ENCODE measurements around the gene MYLK.

The MYLK gene

GRCh38 chr3:123773681-123774431 is 110.3 kb downstream of the MYLK start:
- Histone ChIP-seq H3K27ac (ENCODE audit: low read depth, low read length) (no peak overlapping the region), H3K9me3 (ENCODE audit: control insufficient read depth, insufficient read depth, low read depth, low read length) (no peaks in the 10 kb centered on the region), H3K27me3 (ENCODE audit: control insufficient read depth, insufficient read depth, low read length) (no peaks in the 10 kb centered on the region), H3K9ac (ENCODE audit: low read length) (no peak overlapping the region), H3K36me3 (ENCODE audit: control insufficient read depth, insufficient read depth, low read length) (no peaks in the 10 kb centered on the region), H3K4me1 (ENCODE audit: control insufficient read depth, insufficient read depth, low read length) (peaks cover 7% of the 10 kb centered on the region; the same call in 1 of the 2 replicates), H3K4me3 (ENCODE audit: low read depth, low read length) (no peak overlapping the region)

- Histone ChIP-seq H3K36me3 (ENCODE audit: control insufficient read depth, insufficient read depth, low read length) (no peaks in the 10 kb centered on the region), H3K4me1 (ENCODE audit: control insufficient read depth, insufficient read depth, low read length) (peaks cover 17% of the 10 kb centered on the region), H3K27me3 (ENCODE audit: control insufficient read depth, insufficient read depth, low read length) (no peaks in the 10 kb centered on the region), H3K9me3 (ENCODE audit: control insufficient read depth, insufficient read depth, low read depth, low read length) (no peaks in the 10 kb centered on the region), H3K9ac (ENCODE audit: low read length) (no peak overlapping the region), H3K27ac (ENCODE audit: low read depth, low read length) (no peak overlapping the region), H3K4me3 (ENCODE audit: low read depth, low read length) (no peak overlapping the region)
Observed at GRCh38 chr3:123769356-123769743, 114.8 kb downstream of the MYLK start.

DNA sequence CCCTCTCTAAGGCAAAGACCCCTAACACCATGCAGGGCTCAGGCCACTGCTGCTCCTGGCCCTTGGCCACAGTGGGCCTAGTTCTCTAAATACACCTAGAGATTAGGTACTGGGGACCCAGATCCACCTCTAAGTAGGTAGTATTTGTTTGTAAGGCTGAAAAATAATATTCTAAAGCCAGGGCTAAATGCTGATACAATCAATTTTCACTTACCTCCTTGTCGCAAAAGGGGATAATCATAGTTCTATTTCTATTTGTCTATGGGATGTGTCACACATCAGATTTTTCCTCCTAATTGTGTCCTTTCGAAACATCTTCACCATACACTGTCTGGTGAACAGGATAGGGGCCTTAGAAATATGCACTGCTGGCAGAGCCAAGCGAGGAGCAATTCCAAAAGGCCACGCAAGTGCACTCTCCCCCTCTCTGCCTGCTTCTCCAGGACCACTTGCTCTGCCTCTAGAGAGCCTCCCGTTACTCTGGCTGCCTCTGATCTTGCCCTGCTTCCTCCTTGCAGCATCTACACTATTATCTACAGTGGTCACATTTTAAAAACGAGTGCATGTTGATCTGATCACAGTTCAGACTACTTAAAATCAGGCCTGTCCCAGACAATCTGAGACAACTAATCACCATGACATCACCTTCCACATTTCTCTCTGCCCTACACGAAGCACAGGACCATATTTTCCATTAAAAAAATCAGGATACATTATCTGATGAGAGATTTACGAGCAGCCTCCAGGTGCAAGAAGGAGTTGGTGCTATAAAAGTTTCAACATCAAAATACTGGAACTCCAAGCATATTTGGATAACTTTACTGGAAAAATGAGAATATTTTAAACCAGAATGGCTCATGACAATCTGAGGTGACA is 115.4 kb downstream of the MYLK start:
- Histone ChIP-seq H3K9me3 (ENCODE audit: control insufficient read depth, insufficient read depth, low read depth, low read length) (no peaks in the 10 kb centered on the region), H3K4me3 (ENCODE audit: low read depth, low read length) (no peak overlapping the region), H3K27ac (ENCODE audit: low read depth, low read length) (no peak overlapping the region), H3K36me3 (ENCODE audit: control insufficient read depth, insufficient read depth, low read length) (no peaks in the 10 kb centered on the region), H3K27me3 (ENCODE audit: control insufficient read depth, insufficient read depth, low read length) (no peaks in the 10 kb centered on the region), H3K9ac (ENCODE audit: low read length) (no peak overlapping the region), H3K4me1 (ENCODE audit: control insufficient read depth, insufficient read depth, low read length) (peaks cover 14% of the 10 kb centered on the region)

GRCh38 chr3:123767564-123768292 is 116.4 kb downstream of the MYLK start:
- no peak overlapping the region for H3K9ac ChIP-seq (ENCODE audit: low read length)
- peaks cover 10% of the 10 kb centered on the region for H3K4me1 ChIP-seq (ENCODE audit: control insufficient read depth, insufficient read depth, low read length)
- H3K4me3 ChIP-seq (ENCODE audit: low read depth, low read length), result no peak overlapping the region
- H3K36me3 ChIP-seq (ENCODE audit: control insufficient read depth, insufficient read depth, low read length), result no peaks in the 10 kb centered on the region
- no peaks in the 10 kb centered on the region for H3K9me3 ChIP-seq (ENCODE audit: control insufficient read depth, insufficient read depth, low read depth, low read length)
- H3K27me3 ChIP-seq (ENCODE audit: control insufficient read depth, insufficient read depth, low read length), result no peaks in the 10 kb centered on the region
- no peak overlapping the region for H3K27ac ChIP-seq (ENCODE audit: low read depth, low read length)

- H3K9ac ChIP-seq (ENCODE audit: low read length), result no peak overlapping the region
- H3K4me1 ChIP-seq (ENCODE audit: control insufficient read depth, insufficient read depth, low read length), result peaks cover 10% of the 10 kb centered on the region
- H3K4me3 ChIP-seq (ENCODE audit: low read depth, low read length), result no peak overlapping the region
- no peaks in the 10 kb centered on the region for H3K9me3 ChIP-seq (ENCODE audit: control insufficient read depth, insufficient read depth, low read depth, low read length)
- H3K27me3 ChIP-seq (ENCODE audit: control insufficient read depth, insufficient read depth, low read length), result no peaks in the 10 kb centered on the region
- H3K36me3 ChIP-seq (ENCODE audit: control insufficient read depth, insufficient read depth, low read length), result no peaks in the 10 kb centered on the region
- H3K27ac ChIP-seq (ENCODE audit: low read depth, low read length), result no peak overlapping the region
Observed at GRCh38 chr3:123767009-123767372, 117.1 kb downstream of the MYLK start.

DNA sequence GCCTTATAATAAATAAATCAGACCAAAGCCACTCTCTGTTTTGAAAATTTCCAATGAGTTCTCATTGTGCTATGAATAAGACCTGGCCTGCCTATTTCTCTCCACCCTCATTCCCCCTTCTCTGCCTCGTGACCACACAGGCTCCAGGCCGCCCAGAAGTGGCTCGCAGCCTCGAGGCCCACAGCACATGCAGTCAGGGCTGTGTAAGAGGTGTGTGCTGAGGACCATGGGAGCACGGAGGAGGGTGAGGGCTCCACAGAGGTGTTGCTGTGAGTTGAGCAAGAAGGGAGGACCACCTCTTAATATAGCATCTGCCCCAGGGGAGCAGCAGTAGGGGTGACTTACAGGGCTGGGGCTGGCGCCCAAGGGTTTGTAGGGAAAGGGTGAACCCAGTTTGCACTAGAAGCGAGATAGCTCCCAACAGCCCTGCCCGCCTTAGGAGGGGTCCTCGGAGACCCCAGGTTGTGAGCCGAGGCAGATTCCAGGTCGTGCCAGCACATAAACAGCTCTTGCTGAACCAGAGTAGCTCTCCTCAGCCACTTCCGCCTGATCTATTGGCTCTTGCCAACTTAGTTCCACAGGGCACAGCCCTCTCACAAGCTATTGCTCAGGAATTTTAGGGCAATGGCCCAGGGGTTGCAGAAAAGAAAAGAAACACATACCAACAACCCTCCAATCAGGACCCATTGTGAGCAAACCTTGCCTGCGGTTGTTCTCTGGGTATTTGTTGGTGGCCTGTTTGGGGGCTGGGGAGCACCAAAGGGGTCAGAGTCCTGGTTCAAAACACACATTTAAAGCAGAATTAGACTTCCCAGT is 117.7 kb downstream of the MYLK start:
- Histone ChIP-seq H3K27me3 (ENCODE audit: control insufficient read depth, insufficient read depth, low read length) (no peaks in the 10 kb centered on the region), H3K36me3 (ENCODE audit: control insufficient read depth, insufficient read depth, low read length) (no peaks in the 10 kb centered on the region), H3K9ac (ENCODE audit: low read length) (no peak overlapping the region), H3K27ac (ENCODE audit: low read depth, low read length) (no peak overlapping the region), H3K4me3 (ENCODE audit: low read depth, low read length) (no peak overlapping the region), H3K9me3 (ENCODE audit: control insufficient read depth, insufficient read depth, low read depth, low read length) (no peaks in the 10 kb centered on the region), H3K4me1 (ENCODE audit: control insufficient read depth, insufficient read depth, low read length) (peaks cover 10% of the 10 kb centered on the region)

- no peaks in the 10 kb centered on the region for H3K36me3 ChIP-seq (ENCODE audit: control insufficient read depth, insufficient read depth, low read length)
- H3K4me3 ChIP-seq (ENCODE audit: low read depth, low read length), result no peak overlapping the region
- no peaks in the 10 kb centered on the region for H3K27me3 ChIP-seq (ENCODE audit: control insufficient read depth, insufficient read depth, low read length)
- H3K9me3 ChIP-seq (ENCODE audit: control insufficient read depth, insufficient read depth, low read depth, low read length), result no peaks in the 10 kb centered on the region
- H3K9ac ChIP-seq (ENCODE audit: low read length), result no peak overlapping the region
- no peak overlapping the region for H3K27ac ChIP-seq (ENCODE audit: low read depth, low read length)
- peaks cover 10% of the 10 kb centered on the region for H3K4me1 ChIP-seq (ENCODE audit: control insufficient read depth, insufficient read depth, low read length)
Observed at GRCh38 chr3:123765475-123766128, 118.5 kb downstream of the MYLK start.

DNA sequence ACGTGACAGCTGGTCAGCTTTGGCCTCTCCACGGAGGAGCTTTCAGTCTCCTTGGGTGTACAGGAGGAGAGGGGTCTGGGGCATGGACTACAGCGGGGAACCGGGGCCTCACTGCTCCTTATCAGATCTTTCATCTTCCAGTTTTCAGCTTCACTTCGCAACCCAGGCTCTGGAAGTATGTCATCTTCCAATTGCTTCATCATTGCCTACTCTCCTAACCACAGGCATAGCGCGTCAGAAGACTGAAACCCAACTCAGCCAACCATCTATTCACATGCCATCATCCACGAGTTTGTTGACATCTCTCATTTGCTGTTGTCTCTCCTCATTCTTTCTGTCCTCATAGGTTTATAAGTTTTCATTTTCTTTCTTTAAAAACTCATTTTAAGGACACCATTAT is 119.5 kb downstream of the MYLK start:
- Histone ChIP-seq H3K36me3 (ENCODE audit: control insufficient read depth, insufficient read depth, low read length) (no peaks in the 10 kb centered on the region), H3K27me3 (ENCODE audit: control insufficient read depth, insufficient read depth, low read length) (no peaks in the 10 kb centered on the region), H3K27ac (ENCODE audit: low read depth, low read length) (no peak overlapping the region), H3K4me3 (ENCODE audit: low read depth, low read length) (no peak overlapping the region), H3K4me1 (ENCODE audit: control insufficient read depth, insufficient read depth, low read length) (peaks cover 10% of the 10 kb centered on the region), H3K9ac (ENCODE audit: low read length) (no peak overlapping the region), H3K9me3 (ENCODE audit: control insufficient read depth, insufficient read depth, low read depth, low read length) (no peaks in the 10 kb centered on the region)

DNA sequence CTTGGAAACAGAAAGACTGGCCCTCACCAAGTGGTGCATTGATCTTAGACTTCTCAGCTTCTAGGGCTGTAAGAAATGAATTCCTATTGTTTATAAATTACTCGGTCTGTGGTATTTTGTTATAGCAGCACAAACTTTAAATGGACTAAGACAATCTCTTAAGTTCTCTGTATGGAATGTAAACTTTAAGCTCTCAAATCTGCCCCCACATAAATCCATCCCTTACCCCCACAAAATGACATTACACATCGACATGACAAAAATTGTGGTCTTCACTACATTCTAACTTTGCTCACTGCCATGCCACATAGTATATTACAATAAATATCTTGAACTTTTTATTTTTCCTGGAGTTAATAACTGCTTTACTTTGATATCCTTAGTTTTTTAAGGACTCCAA is 121.3 kb downstream of the MYLK start:
- H3K9me3 ChIP-seq (ENCODE audit: control insufficient read depth, insufficient read depth, low read depth, low read length), result no peaks in the 10 kb centered on the region
- no peaks in the 10 kb centered on the region for H3K36me3 ChIP-seq (ENCODE audit: control insufficient read depth, insufficient read depth, low read length)
- no peak overlapping the region for H3K9ac ChIP-seq (ENCODE audit: low read length)
- H3K4me1 ChIP-seq (ENCODE audit: control insufficient read depth, insufficient read depth, low read length), result peaks cover 10% of the 10 kb centered on the region
- H3K27me3 ChIP-seq (ENCODE audit: control insufficient read depth, insufficient read depth, low read length), result no peaks in the 10 kb centered on the region
- no peak overlapping the region for H3K27ac ChIP-seq (ENCODE audit: low read depth, low read length)
- no peak overlapping the region for H3K4me3 ChIP-seq (ENCODE audit: low read depth, low read length)

- Histone ChIP-seq H3K27me3 (ENCODE audit: control insufficient read depth, insufficient read depth, low read length) (no peaks in the 10 kb centered on the region), H3K27ac (ENCODE audit: low read depth, low read length) (no peak overlapping the region), H3K4me1 (ENCODE audit: control insufficient read depth, insufficient read depth, low read length) (no peaks in the 10 kb centered on the region; the same call in 1 of the 2 replicates), H3K9ac (ENCODE audit: low read length) (no peak overlapping the region), H3K36me3 (ENCODE audit: control insufficient read depth, insufficient read depth, low read length) (no peaks in the 10 kb centered on the region), H3K4me3 (ENCODE audit: low read depth, low read length) (no peak overlapping the region), H3K9me3 (ENCODE audit: control insufficient read depth, insufficient read depth, low read depth, low read length) (no peaks in the 10 kb centered on the region)
Observed at GRCh38 chr3:123760817-123761216, 123.3 kb downstream of the MYLK start.
